Renal cortex interstitium (tissue), 11 donors: ENCODE measurements around the gene MLANA. TPM values are rescaled to one million over a fixed set of nuclear protein-coding genes. Genes with fewer than 3 reads are reported as not detected.

Experiments used
- DNase-seq, 11 donors: peaks; one replicate each; pipeline ENCODE4 v3.0.0-alpha.2; 2013; ENCODE audit warnings: low read depth in 9 of 11, low spot score in 4 of 11; ENCODE audit errors: extremely low read depth in 1 of 11
- polyA plus RNA-seq, 3 donors: library from polyadenylated mRNA; unstranded; fragments of 120-200 nt; gene quantifications; one replicate each; pipeline ENCODE4 v1.2.1, GENCODE V29; 2013; ENCODE audit not compliant: insufficient read length in 3 of 3

The MLANA gene
- polyA plus RNA-seq, 3 donors = 1.0 to 1.4 (median 1.4) TPM

- no peak for DNase-seq
Measured at GRCh38 chr9:5893591-5894236, 3.0 kb downstream of the MLANA start.

- no peak for DNase-seq
Measured at GRCh38 chr9:5894237-5894959, 3.7 kb downstream of the MLANA start.

DNA sequence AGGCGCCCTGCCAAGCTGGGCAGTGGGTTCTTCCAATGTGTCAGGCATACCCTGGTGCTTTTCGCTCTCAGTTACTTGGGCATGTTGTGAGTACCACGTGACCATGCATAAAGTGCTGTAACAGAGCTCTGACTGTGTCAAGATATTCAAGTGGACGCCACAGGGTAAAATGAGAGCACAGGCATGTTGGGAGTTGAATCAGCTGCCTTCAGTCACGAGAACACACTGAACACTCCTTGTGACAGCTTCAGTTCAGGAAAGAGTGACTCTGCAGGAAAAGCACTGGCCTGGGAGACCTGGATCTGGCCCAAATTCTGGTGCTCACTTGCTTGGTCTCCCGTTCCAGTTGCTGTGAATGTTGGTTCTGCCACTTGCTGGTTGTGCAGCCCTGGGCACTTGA is 5.1 kb downstream of the MLANA start:
- DNase-seq = no peak

GRCh38 chr9:5896863-5897262 is 6.2 kb downstream of the MLANA start:
- DNase-seq = no peak

GRCh38 chr9:5897851-5898250 is 7.2 kb downstream of the MLANA start:
- no peak for DNase-seq

- no peak for DNase-seq
Measured at GRCh38 chr9:5899292-5899691, 8.6 kb downstream of the MLANA start.

- DNase-seq = no peak
Measured at GRCh38 chr9:5900622-5901021, 9.9 kb downstream of the MLANA start.

GRCh38 chr9:5902377-5902776 is 11.7 kb downstream of the MLANA start:
- no peak for DNase-seq

- no peak for DNase-seq
Measured at GRCh38 chr9:5908918-5909317, 18.2 kb downstream of the MLANA start.

DNA sequence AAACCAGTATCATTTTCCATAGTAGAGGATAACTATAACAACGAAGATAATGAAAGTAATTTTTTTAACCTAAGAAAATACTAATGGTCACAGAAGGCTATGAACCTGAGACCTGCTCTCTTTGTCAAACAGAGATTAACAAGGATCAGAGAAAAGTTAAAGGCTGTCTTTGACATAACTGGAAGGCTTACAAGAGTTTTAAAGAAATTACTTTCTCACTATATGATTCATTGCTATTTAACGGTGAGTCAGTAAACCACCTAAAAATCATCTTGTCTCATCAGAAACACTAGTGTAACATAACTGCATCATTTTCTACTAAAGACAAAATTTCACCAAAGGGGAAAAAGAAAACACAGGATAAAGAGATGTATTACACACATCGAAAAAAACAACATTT is 19.3 kb downstream of the MLANA start:
- DNase-seq = no peak

- no peak for DNase-seq
Measured at GRCh38 chr9:5910413-5911057, 19.8 kb downstream of the MLANA start.

- DNase-seq = no peak
Measured at GRCh38 chr9:5915438-5915837, 24.7 kb downstream of the MLANA start.

GRCh38 chr9:5917273-5917672 is 26.6 kb downstream of the MLANA start:
- no peak for DNase-seq

DNA sequence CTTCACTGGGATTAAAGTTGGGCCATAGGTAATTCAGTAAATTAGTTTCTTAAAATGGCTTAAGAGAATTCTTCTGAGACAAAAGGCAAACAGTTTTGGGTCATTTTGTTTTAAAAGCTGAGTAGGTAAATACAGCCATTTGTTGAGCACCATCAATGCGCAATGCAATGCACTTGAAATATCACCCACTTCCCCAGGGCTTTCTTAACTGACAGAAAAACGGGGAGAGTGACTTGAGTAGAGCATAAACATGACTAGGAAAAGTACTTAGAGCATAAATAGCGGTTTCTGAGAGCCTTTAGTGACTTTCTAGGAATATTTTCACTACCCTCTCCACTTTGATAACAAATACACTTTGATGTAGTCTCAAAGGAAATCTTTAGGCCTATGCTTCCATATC is 27.2 kb downstream of the MLANA start:
- DNase-seq = no peak

- DNase-seq = no peak
Measured at GRCh38 chr9:5918460-5918859, 27.8 kb downstream of the MLANA start.

GRCh38 chr9:5920860-5921328 is 30.2 kb downstream of the MLANA start:
- no peak for DNase-seq

GRCh38 chr9:5922192-5922591 is 31.5 kb downstream of the MLANA start:
- DNase-seq = no peak

DNA sequence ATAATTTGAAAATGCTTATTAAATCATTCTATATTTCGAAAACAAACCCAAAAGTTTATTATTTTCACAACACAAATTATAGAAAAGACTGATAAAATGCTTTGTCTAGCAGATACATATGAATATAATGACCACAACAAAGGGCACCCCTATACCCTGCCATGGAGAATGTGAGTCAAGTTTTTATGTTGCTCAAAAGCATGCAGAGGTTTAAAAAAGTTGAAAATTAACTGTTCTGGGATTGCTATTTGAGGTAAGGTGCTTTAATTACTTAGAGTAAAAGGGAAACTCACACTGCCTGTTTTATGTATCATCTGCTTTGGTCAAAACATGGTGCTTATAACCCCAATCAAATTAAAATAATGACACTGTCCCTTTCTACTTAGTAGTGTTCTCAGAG is 41.0 kb downstream of the MLANA start:
- no peak for DNase-seq

- DNase-seq = no peak
Measured at GRCh38 chr9:5938449-5938848, 47.8 kb downstream of the MLANA start.

GRCh38 chr9:5939530-5939929 is 48.8 kb downstream of the MLANA start:
- no peak for DNase-seq
